ENCODE results near the gene CCM2. TPM values are rescaled to one million over a fixed set of nuclear protein-coding genes. Genes with fewer than 3 reads are reported as not detected.
A peak's percentile ranks its signal among the peaks of the same experiment; 100 is the strongest.

Gene CCM2
- total RNA-seq, 1 donor from 2014 or later = 62.0 TPM

DNA sequence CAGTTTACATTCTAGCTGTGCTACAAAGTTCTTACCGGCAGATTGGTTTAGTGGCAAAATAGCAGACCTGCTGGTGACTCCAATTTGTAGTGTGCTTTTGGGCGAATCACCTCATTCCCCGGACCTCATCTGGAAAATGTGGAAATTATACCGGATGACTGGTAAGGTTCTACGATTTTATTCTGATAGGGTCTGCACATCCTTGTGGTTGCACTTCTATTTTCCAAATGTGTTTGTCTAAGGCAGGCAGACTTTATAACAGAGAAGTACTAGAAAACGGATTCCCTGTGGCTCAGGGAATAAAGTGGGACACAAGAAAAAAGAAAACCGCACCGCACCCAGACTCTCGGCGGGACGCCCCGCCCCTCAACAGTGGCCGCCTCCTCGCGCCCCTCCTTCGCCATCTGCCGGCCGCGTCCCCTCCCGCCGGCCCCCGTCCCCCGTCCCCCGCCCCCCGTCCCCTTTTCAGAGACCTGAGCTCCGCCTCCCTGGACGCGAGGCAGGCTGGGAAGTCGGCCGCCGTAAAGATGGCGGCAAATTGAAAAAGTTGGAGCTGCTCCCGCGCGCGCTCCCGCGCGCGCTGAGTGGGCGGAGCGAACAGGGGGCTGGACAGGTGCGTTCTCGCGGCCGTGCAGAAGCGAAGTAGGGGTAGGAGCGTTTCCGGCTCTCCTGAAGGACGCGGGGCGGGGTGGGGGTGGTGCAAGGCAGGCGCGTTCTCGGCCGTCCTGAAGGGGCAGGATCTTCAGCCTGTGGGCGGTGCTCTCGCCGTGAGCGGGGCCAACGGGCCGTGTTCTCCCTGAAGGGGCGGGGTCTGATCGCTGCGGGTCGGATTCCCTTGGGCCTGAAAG, 532 bp upstream of the CCM2 start:
- Histone ChIP-seq H3K27me3 (ENCODE audit: insufficient read depth, low read length) (no peaks in the 10 kb centered on the region), H3K9me3 (ENCODE audit: insufficient read depth, low read depth, low read length) (no peaks in the 10 kb centered on the region), H3K36me3 (ENCODE audit: insufficient read depth, low read length) (no peaks in the 10 kb centered on the region), H3K27ac (ENCODE audit: low read depth, low read length) (peak overlapping the region; percentile 68), H4K20me1 (ENCODE audit: insufficient read depth, low read length) (peaks cover 29% of the 10 kb centered on the region), H3K9ac (ENCODE audit: low read length) (peak overlapping the region; percentile 82), H3K4me2 (ENCODE audit: low read length) (peak overlapping the region; percentile 85), H3K4me3 (ENCODE audit: insufficient read depth, low read depth, low read length) (peak overlapping the region; percentile 71), H2AFZ (ENCODE audit: low read depth, low read length) (peak overlapping the region; percentile 75), H3K79me2 (ENCODE audit: insufficient read depth, low read length) (peaks cover 42% of the 10 kb centered on the region), H3K4me1 (ENCODE audit: insufficient read depth, low read length) (peaks cover 8% of the 10 kb centered on the region)
- H3K27me3 Mint-ChIP-seq (ENCODE audit: low read depth, unreplicated experiment) = no peaks in the 10 kb centered on the region
- peaks cover 10% of the 10 kb centered on the region for H3K4me1 Mint-ChIP-seq (ENCODE audit: low read depth, unreplicated experiment)
- H3K27ac Mint-ChIP-seq (ENCODE audit: unreplicated experiment) = peak overlapping the region; percentile 80
- H3K36me3 Mint-ChIP-seq (ENCODE audit: low read depth, unreplicated experiment) = no peaks in the 10 kb centered on the region
- no peak for FAIRE-seq
- H3K9me3 Mint-ChIP-seq (ENCODE audit: unreplicated experiment) = no peaks in the 10 kb centered on the region
- peak overlapping the region; percentile 84 for H3K4me3 Mint-ChIP-seq (ENCODE audit: unreplicated experiment)
- TF ChIP-seq EZH2 (IDR thresholded peaks at IDR 0.05; ENCODE audit: insufficient read depth, low read length) = no peak
- TF ChIP-seq, protein P1, sequence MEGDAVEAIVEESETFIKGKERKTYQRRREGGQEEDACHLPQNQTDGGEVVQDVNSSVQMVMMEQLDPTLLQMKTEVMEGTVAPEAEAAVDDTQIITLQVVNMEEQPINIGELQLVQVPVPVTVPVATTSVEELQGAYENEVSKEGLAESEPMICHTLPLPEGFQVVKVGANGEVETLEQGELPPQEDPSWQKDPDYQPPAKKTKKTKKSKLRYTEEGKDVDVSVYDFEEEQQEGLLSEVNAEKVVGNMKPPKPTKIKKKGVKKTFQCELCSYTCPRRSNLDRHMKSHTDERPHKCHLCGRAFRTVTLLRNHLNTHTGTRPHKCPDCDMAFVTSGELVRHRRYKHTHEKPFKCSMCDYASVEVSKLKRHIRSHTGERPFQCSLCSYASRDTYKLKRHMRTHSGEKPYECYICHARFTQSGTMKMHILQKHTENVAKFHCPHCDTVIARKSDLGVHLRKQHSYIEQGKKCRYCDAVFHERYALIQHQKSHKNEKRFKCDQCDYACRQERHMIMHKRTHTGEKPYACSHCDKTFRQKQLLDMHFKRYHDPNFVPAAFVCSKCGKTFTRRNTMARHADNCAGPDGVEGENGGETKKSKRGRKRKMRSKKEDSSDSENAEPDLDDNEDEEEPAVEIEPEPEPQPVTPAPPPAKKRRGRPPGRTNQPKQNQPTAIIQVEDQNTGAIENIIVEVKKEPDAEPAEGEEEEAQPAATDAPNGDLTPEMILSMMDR (IDR thresholded peaks at IDR 0.05; ENCODE audit: insufficient read depth, low read depth, low read length) = no peak
- peak; percentile 96 for DNase-seq (ENCODE audit: low read depth)

DNA sequence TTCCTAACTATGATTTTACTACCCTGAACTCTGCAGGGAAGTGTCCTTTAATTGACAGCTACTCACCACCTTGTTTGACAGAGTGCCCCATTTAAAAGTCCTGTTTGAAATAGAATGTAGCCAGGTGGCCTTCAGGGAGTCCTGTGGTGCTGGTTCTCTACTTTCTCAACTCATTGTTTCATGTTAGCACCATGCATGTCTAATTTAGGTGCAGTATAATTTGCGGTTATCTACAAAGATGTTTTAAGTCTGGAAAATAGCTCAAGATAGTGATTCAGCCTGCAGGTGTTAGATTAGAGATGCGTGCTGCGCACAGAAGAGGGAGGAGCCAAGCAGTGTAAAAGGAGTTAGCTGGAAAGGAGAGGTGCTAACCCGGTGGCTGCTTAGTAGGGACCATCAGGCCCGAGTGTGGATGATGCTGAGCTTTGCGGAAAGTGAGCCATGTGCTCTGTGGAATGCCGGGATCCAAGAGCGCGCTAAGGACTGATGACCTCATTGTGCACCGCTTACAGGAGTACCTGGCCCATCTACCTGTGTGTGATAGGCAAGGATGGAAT, 1.2 kb downstream of the CCM2 start:
- H3K4me2 ChIP-seq (ENCODE audit: low read length) = peak overlapping the region; percentile 95
- H3K9ac ChIP-seq (ENCODE audit: low read length) = peak overlapping the region; percentile 87
- peaks cover 8% of the 10 kb centered on the region for H3K4me1 ChIP-seq (ENCODE audit: insufficient read depth, low read length)
- peak overlapping the region; percentile 88 for H3K4me3 Mint-ChIP-seq (ENCODE audit: unreplicated experiment)
- H3K9me3 Mint-ChIP-seq (ENCODE audit: unreplicated experiment) = no peaks in the 10 kb centered on the region
- peaks cover 43% of the 10 kb centered on the region for H4K20me1 ChIP-seq (ENCODE audit: insufficient read depth, low read length)
- no peaks in the 10 kb centered on the region for H3K27me3 Mint-ChIP-seq (ENCODE audit: low read depth, unreplicated experiment)
- H3K36me3 Mint-ChIP-seq (ENCODE audit: low read depth, unreplicated experiment) = no peaks in the 10 kb centered on the region
- no peaks in the 10 kb centered on the region for H3K9me3 ChIP-seq (ENCODE audit: insufficient read depth, low read depth, low read length)
- no peaks in the 10 kb centered on the region for H3K27me3 ChIP-seq (ENCODE audit: insufficient read depth, low read length)
- H3K4me1 Mint-ChIP-seq (ENCODE audit: low read depth, unreplicated experiment) = peaks cover 10% of the 10 kb centered on the region
- TF ChIP-seq, protein P1 (IDR thresholded peaks at IDR 0.05; ENCODE audit: insufficient read depth, low read depth, low read length) = no peak
- TF ChIP-seq EZH2 (IDR thresholded peaks at IDR 0.05; ENCODE audit: insufficient read depth, low read length) = no peak
- H3K27ac Mint-ChIP-seq (ENCODE audit: unreplicated experiment) = peak overlapping the region; percentile 64
- FAIRE-seq (no peak), DNase-seq (ENCODE audit: low read depth) (peak; percentile 32)
- no peak overlapping the region for H2AFZ ChIP-seq (ENCODE audit: low read depth, low read length)
- H3K36me3 ChIP-seq (ENCODE audit: insufficient read depth, low read length) = no peaks in the 10 kb centered on the region
- peak overlapping the region; percentile 93 for H3K4me3 ChIP-seq (ENCODE audit: insufficient read depth, low read depth, low read length)
- H3K79me2 ChIP-seq (ENCODE audit: insufficient read depth, low read length) = peaks cover 58% of the 10 kb centered on the region
- H3K27ac ChIP-seq (ENCODE audit: low read depth, low read length) = no peak overlapping the region

Data from astrocyte (in vitro differentiated cells and primary cell).